Measurements from ENCODE around the gene ZNF688. TPM values are rescaled to one million over a fixed set of nuclear protein-coding genes. Genes with fewer than 3 reads are reported as not detected.
A peak's percentile ranks its signal among the peaks of the same experiment; 100 is the strongest.

Gene ZNF688
- total and polyA plus RNA-seq, 9 of the 15 experiments (the other 6 are each of a cell fraction or from before 2014, with no cell fraction given): 0.48 to 12.9 (median 4.5) TPM

- TF ChIP-seq HMGXB4 (CRISPR knock-in tag; IDR thresholded peaks at IDR 0.05) (peak; percentile 54; the same call in 1 of the 2 replicates), MAFG (tag; conservative IDR thresholded peaks at IDR 0.05) (no peak), SLC30A9 (CRISPR knock-in tag; IDR thresholded peaks at IDR 0.05) (no peak), NFIC (IDR thresholded peaks at IDR 0.05) (no peak; the same call in 1 of the 2 replicates), RBM25 (IDR thresholded peaks at IDR 0.05; ENCODE audit: low read depth, low read length, severe bottlenecking) (peak; percentile 70), ZNF644 (tag; IDR thresholded peaks at IDR 0.05; ENCODE audit: low read depth) (peak; percentile 88), IFI16 (CRISPR knock-in tag; IDR thresholded peaks at IDR 0.05) (no peak), ZBTB9 (CRISPR knock-in tag; IDR thresholded peaks at IDR 0.05) (peak; percentile 65; the same call in 1 of the 2 replicates), HDAC1 (IDR thresholded peaks at IDR 0.05) (peak; percentile 75 to 97; a peak in 3 of 4 replicates), ZNF263 (CRISPR knock-in tag; IDR thresholded peaks at IDR 0.05; ENCODE audit: borderline replicate concordance) (peak; percentile 63), TAF15 (IDR thresholded peaks at IDR 0.05; ENCODE audit: low read depth, low read length) (no peak), ZNF280B (CRISPR knock-in tag; IDR thresholded peaks at IDR 0.05) (no peak), PHF20 (IDR thresholded peaks at IDR 0.05; ENCODE audit: partially characterized antibody) (peak; percentile 46), HCFC1 (IDR thresholded peaks at IDR 0.05; ENCODE audit: low read depth, low read length) (peak; percentile 88), GATAD2A (IDR thresholded peaks at IDR 0.05) (0 out of 2 replicates have a peak, but pooled peaks have one; percentile 29), ZNF124 (CRISPR knock-in tag; IDR thresholded peaks at IDR 0.05) (no peak), NCOR1 (IDR thresholded peaks at IDR 0.05) (0 out of 2 replicates have a peak, but pooled peaks have one; percentile 23), ZBTB11 (CRISPR knock-in tag; IDR thresholded peaks at IDR 0.05) (peak in 2 of 3 experiments; percentile 25 to 78; a peak in 3 of 6 replicates), EP300 (IDR thresholded peaks at IDR 0.05; ENCODE audit: low read length) (no peak), CSDE1 (IDR thresholded peaks at IDR 0.05) (peak in 1 of 2 experiments; percentile 94)
Observed at GRCh38 chr16:30571445-30572322, at the start of gene ZNF688 (continued).
